GM12878 (cell line): Measurements from ENCODE around the gene TNIP1. TPM values are rescaled to one million over a fixed set of nuclear protein-coding genes. Genes with fewer than 3 reads are reported as not detected.

Experiments used
- ASH2L ChIP-seq: fragments of 300-600, 200-600 bp; sonication (generic); IDR thresholded peaks from 2 replicates; pipeline ENCODE4 v1.6.1; 2017; ENCODE audit warnings: low read depth, mild to moderate bottlenecking, borderline replicate concordance
- CBFB ChIP-seq: IDR thresholded peaks from 2 replicates; pipeline ENCODE4 v1.6.1; 2016; ENCODE audit warnings: antibody characterized with exemption, low read depth
- ESRRA ChIP-seq: IDR thresholded peaks from 2 replicates; pipeline ENCODE4 v1.6.1; 2012; ENCODE audit warnings: mild to moderate bottlenecking, low read length, improper control_type of control experiment
- HDGF ChIP-seq: fragments of 450-650 bp; IDR thresholded peaks from 2 replicates; pipeline ENCODE4 v1.6.1; 2016; ENCODE audit warnings: antibody characterized with exemption
- JUNB ChIP-seq: IDR thresholded peaks from 2 replicates; pipeline ENCODE4 v1.6.1; 2016; ENCODE audit warnings: antibody characterized with exemption, mild to moderate bottlenecking
- SREBF1 ChIP-seq: IDR thresholded peaks from 2 replicates; pipeline ENCODE4 v1.6.1; 2012; ENCODE audit warnings: mild to moderate bottlenecking, low read length
- STAT3 ChIP-seq: IDR thresholded peaks from 2 replicates; pipeline ENCODE4 v1.6.1; 2011; ENCODE audit warnings: low read depth, low read length, improper control_type of control experiment
- TAF1 ChIP-seq: IDR thresholded peaks from 2 replicates; pipeline ENCODE4 v1.6.1; 2011; ENCODE audit warnings: mild to moderate bottlenecking, low read depth, low read length, borderline replicate concordance
- YBX1 ChIP-seq: fragments of 450-650 bp; IDR thresholded peaks from 2 replicates; pipeline ENCODE4 v1.6.1; 2016; ENCODE audit warnings: antibody characterized with exemption
- ZNF207 ChIP-seq: fragments of 450-650 bp; IDR thresholded peaks from 2 replicates; pipeline ENCODE4 v1.6.1; 2014; ENCODE audit warnings: antibody characterized with exemption, mild to moderate bottlenecking, borderline replicate concordance
- ZNF217 ChIP-seq: fragments of 450-650 bp; IDR thresholded peaks from 2 replicates; pipeline ENCODE4 v1.6.1; 2017; ENCODE audit warnings: antibody characterized with exemption, mild to moderate bottlenecking
- ZNF592 ChIP-seq: fragments of 450-650 bp; IDR thresholded peaks from 2 replicates; pipeline ENCODE4 v1.6.1; 2017; ENCODE audit warnings: mild to moderate bottlenecking, moderate library complexity
- polyA plus RNA-seq, 11 experiments: library from polyadenylated mRNA; depleted of rRNA in 4 of 11; unstranded in 6 of 11; stranded (reverse) in 5 of 11; fragments of >200 nt; fragmentation: Nextera tagmentation in 4 of 11; fragmentation: Illumina TruSeq in 1 of 11; extraction: Ambion mirVana in 4 of 11; extraction: Trizol in 1 of 11; gene quantifications; 1 replicate in 1 of 11; 2 replicates in 10 of 11; pipeline versions ENCODE4 v1.2.1 to v1.2.3, GENCODE V29; 2011 to 2016; ENCODE audit warnings: inconsistent platforms in 2 of 11, missing spikeins in 2 of 11, low read depth in 1 of 11
- total RNA-seq, 4 experiments: library from RNA; depleted of rRNA in 3 of 4; stranded (reverse); fragments of >200 nt in 3 of 4; fragmentation: Illumina TruSeq in 1 of 4; extraction: Trizol in 1 of 4; gene quantifications; 2 replicates each; pipeline versions ENCODE4 v1.2.1 to v1.2.3, GENCODE V29; 2013 to 2021
- TF ChIP-seq, protein P1 (sequence below): fragments of 450-650 bp; conservative IDR thresholded peaks from 2 replicates; pipeline ENCODE4 v1.6.1; 2017; ENCODE audit warnings: mild to moderate bottlenecking, moderate library complexity
- TF ChIP-seq, protein P2 (sequence below): fragments of 450-650 bp; IDR thresholded peaks from 2 replicates; pipeline ENCODE4 v1.6.1; 2018; ENCODE audit warnings: borderline replicate concordance, mild to moderate bottlenecking; ENCODE audit not compliant: partially characterized antibody
- TF ChIP-seq, protein P3 (sequence below): IDR thresholded peaks from 2 replicates; pipeline ENCODE4 v1.6.1; 2012; ENCODE audit warnings: mild to moderate bottlenecking, low read depth, low read length
- TF ChIP-seq, protein P4 (sequence below): IDR thresholded peaks from 2 replicates; pipeline ENCODE4 v1.6.1; 2011; ENCODE audit warnings: mild to moderate bottlenecking, low read depth, low read length, moderate library complexity; ENCODE audit not compliant: insufficient replicate concordance

The TNIP1 gene
- total and polyA plus RNA-seq, 10 of the 15 experiments (the other 5 are each of a cell fraction or from before 2014, with no cell fraction given), result 4.4 to 279 (median 150) TPM

DNA sequence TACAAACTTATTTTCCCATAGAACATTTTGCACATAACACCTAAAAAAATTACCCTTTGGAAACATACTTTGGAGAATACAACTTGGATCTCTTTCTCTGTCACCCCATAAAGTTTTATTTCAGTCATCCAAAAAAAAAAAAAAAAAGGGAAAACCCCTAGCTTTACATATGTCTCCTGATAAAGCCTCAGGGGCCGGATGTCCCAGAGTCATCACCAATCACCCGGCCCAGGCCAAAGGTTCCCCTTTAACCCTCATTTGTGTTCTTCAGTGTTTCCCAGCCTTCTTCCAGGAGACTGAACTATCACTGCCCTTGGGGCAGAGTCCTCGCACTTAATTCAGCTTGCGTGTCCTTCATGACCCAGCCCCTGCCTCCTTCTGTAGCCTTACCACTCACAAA lies 48.0 kb upstream of the TNIP1 start (continued):
- no peak for TF ChIP-seq ZNF592
- TF ChIP-seq, protein P1, sequence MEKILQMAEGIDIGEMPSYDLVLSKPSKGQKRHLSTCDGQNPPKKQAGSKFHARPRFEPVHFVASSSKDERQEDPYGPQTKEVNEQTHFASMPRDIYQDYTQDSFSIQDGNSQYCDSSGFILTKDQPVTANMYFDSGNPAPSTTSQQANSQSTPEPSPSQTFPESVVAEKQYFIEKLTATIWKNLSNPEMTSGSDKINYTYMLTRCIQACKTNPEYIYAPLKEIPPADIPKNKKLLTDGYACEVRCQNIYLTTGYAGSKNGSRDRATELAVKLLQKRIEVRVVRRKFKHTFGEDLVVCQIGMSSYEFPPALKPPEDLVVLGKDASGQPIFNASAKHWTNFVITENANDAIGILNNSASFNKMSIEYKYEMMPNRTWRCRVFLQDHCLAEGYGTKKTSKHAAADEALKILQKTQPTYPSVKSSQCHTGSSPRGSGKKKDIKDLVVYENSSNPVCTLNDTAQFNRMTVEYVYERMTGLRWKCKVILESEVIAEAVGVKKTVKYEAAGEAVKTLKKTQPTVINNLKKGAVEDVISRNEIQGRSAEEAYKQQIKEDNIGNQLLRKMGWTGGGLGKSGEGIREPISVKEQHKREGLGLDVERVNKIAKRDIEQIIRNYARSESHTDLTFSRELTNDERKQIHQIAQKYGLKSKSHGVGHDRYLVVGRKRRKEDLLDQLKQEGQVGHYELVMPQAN, result no peak
- TF ChIP-seq, protein P2, sequence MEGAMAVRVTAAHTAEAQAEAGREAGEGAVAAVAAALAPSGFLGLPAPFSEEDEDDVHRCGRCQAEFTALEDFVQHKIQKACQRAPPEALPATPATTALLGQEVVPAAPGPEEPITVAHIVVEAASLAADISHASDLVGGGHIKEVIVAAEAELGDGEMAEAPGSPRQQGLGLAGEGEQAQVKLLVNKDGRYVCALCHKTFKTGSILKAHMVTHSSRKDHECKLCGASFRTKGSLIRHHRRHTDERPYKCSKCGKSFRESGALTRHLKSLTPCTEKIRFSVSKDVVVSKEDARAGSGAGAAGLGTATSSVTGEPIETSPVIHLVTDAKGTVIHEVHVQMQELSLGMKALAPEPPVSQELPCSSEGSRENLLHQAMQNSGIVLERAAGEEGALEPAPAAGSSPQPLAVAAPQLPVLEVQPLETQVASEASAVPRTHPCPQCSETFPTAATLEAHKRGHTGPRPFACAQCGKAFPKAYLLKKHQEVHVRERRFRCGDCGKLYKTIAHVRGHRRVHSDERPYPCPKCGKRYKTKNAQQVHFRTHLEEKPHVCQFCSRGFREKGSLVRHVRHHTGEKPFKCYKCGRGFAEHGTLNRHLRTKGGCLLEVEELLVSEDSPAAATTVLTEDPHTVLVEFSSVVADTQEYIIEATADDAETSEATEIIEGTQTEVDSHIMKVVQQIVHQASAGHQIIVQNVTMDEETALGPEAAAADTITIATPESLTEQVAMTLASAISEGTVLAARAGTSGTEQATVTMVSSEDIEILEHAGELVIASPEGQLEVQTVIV, result no peak
- TF ChIP-seq HDGF, result no peak
- TF ChIP-seq JUNB, result no peak
- no peak for TF ChIP-seq STAT3
- TF ChIP-seq ZNF207, result no peak
- TF ChIP-seq, protein P3, sequence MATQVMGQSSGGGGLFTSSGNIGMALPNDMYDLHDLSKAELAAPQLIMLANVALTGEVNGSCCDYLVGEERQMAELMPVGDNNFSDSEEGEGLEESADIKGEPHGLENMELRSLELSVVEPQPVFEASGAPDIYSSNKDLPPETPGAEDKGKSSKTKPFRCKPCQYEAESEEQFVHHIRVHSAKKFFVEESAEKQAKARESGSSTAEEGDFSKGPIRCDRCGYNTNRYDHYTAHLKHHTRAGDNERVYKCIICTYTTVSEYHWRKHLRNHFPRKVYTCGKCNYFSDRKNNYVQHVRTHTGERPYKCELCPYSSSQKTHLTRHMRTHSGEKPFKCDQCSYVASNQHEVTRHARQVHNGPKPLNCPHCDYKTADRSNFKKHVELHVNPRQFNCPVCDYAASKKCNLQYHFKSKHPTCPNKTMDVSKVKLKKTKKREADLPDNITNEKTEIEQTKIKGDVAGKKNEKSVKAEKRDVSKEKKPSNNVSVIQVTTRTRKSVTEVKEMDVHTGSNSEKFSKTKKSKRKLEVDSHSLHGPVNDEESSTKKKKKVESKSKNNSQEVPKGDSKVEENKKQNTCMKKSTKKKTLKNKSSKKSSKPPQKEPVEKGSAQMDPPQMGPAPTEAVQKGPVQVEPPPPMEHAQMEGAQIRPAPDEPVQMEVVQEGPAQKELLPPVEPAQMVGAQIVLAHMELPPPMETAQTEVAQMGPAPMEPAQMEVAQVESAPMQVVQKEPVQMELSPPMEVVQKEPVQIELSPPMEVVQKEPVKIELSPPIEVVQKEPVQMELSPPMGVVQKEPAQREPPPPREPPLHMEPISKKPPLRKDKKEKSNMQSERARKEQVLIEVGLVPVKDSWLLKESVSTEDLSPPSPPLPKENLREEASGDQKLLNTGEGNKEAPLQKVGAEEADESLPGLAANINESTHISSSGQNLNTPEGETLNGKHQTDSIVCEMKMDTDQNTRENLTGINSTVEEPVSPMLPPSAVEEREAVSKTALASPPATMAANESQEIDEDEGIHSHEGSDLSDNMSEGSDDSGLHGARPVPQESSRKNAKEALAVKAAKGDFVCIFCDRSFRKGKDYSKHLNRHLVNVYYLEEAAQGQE, result no peak
- no peak for TF ChIP-seq ASH2L
- TF ChIP-seq, protein P4, sequence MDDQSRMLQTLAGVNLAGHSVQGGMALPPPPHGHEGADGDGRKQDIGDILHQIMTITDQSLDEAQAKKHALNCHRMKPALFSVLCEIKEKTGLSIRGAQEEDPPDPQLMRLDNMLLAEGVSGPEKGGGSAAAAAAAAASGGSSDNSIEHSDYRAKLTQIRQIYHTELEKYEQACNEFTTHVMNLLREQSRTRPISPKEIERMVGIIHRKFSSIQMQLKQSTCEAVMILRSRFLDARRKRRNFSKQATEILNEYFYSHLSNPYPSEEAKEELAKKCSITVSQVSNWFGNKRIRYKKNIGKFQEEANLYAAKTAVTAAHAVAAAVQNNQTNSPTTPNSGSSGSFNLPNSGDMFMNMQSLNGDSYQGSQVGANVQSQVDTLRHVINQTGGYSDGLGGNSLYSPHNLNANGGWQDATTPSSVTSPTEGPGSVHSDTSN, result no peak
- no peak for TF ChIP-seq CBFB
- TF ChIP-seq TAF1, result no peak
- TF ChIP-seq ZNF217, result no peak
- no peak for TF ChIP-seq SREBF1
- no peak for TF ChIP-seq ESRRA
- TF ChIP-seq YBX1, result no peak
